Pancreas (tissue), 10 donors: ENCODE results near the gene CDK4. TPM values are rescaled to one million over a fixed set of nuclear protein-coding genes. Genes with fewer than 3 reads are reported as not detected.

Experiments
- ATAC-seq, 4 donors: fragments of 200-7000 bp; cut with Tn5 transposase; one replicate each; pipeline versions ENCODE4 v1.8.0 to v1.9.1; 2020; ENCODE audit warnings: mild to moderate bottlenecking in 4 of 4, moderate library complexity in 4 of 4
- DNase-seq, 6 donors: peaks; one replicate each; pipeline ENCODE4 v3.0.0-alpha.2; 2020
- FAIRE-seq: peaks from 2 replicates; lab custom pipeline; 2012; peaks lifted over from hg19 to GRCh38; lab: Jason Lieb, UNC
- H3K27ac ChIP-seq, 4 donors: fragments of 200-600 bp; sonication (generic); 1 replicate in 3 of 4; 2 replicates in 1 of 4; pipeline versions ENCODE4 v1.5.0 to v1.8.0; 2020
- H3K27me3 ChIP-seq, 4 donors: fragments of 200-600 bp; one replicate each; pipeline ENCODE4 v1.8.0; 2021
- H3K36me3 ChIP-seq, 3 donors: fragments of 200-600 bp; sonication (generic) in 1 of 3; one replicate each; pipeline versions ENCODE4 v1.5.0 to v1.8.0; 2020 to 2021
- H3K4me1 ChIP-seq, 3 donors: fragments of 200-600 bp; one replicate each; pipeline ENCODE4 v1.8.0; 2021
- H3K4me3 ChIP-seq, 4 donors: fragments of 200-600 bp; sonication (generic) in 2 of 4; one replicate each; pipeline versions ENCODE4 v1.5.0 to v1.8.0; 2020 to 2021
- H3K9me3 ChIP-seq, 4 donors: fragments of 200-600 bp; one replicate each; pipeline ENCODE4 v1.8.0; 2021
- CTCF ChIP-seq, 4 donors: fragments of 200-600 bp; sonication (generic) in 3 of 4; IDR thresholded peaks; one replicate each; pipeline versions ENCODE4 v1.5.0 to v1.8.0; 2021; ENCODE audit warnings: antibody characterized with exemption in 4 of 4
- WGBS, 2 donors: extraction: QIAGEN DNeasy Blood & Tissue Kit; methylation state at CpG; one replicate each; pipeline ENCODE4 v1.1.7; 2013; 5-methylcytosine and 5-hydroxymethylcytosine counted together
- intact Hi-C, 3 donors: fragments of 100-400 bp; cut with DNase I; formaldehyde crosslinking; loops; one replicate each; pipeline versions ENCODE4 v1.11.1 to v1.14.2; 2022
- polyA plus RNA-seq, 2 donors: library from polyadenylated mRNA; stranded (reverse); fragments of 200-250 nt; gene quantifications; one replicate each; pipeline ENCODE4 v1.2.3, GENCODE V29; 2013
- total RNA-seq, 6 donors: library from RNA; stranded (reverse); fragmentation: NEBNext Ultra II Directional in 4 of 6; extraction: Animal tissue kit (Norgen Biotek cat#: 25700) in 4 of 6; gene quantifications; one replicate each; pipeline versions ENCODE4 v1.2.1 to v1.2.4, GENCODE V29; 2021 to 2023
- donor health status: healthy with polysubstance abuse.
- donor health status: DM: no; HTN: no; CAD: no; lungs with moderate emphysema.
- donor health status: DM: no; HTN: no; CAD: no.
- donor health status: control.
- donor health status: control.
- donor health status: Bipolar disorder and iron deficiency.
- donor health status: DM: yes; HTN: yes; CAD: no.
- donor health status: DM: no; HTN: no; CAD: no.
- donor health status: DM: no; HTN: no; CAD: no.
- donor health status: DM: yes; HTN: yes; CAD: no.

The CDK4 gene
- total and polyA plus RNA-seq, 8 donors = 26.7 to 48.5 (median 40.3) TPM

DNA sequence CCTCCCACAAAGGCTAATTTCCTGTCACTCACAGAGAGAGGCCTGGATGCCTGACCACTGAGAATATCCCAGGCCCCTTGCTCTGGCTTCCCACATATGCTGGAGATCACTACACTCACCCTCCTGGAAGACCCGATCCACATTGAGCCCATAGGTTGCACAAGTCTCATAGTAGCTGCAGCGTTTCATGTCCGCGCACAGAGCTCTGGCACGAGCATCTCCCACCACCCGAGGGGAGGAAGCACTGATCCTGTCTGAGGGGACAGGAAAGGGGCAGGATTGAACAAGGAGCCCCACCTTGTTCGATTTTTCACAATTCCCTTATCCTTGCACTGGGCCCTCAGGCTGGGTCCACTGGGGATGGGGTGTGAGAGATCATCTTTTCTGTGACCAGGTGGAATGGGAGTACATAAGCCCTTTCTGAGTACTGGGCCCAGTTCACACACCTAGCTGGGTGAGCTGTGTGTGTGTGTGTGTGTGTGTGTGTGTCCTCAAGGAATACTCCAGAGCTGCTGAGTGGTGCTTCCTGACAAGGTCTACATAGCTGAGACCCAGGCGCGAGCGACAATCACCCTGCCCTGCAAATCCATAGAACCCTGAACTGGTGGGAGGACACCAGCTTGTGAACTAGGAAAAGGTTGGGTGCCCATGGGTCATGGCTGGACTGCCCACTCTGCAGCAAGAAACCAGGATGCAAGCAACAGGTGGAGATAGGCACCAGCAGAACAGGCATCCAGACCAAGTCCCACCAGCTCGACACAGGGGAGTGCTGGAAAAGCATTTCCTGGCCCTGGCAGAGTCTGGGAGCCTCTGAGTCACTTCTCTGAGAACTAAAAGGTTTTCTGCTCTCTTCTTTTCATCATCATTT lies 19.1 kb downstream of the CDK4 start:
- 73 to 84% methylated on average over 11 of the region's 11 CpGs for WGBS, 2 donors
- peaks cover 0 to 12% (median 0%) of the 10 kb centered on the region in 4 donors for H3K27me3 ChIP-seq
- no peaks in the 10 kb centered on the region for H3K36me3 ChIP-seq
- intact Hi-C loops = no loop called here
- ATAC-seq (no peak), DNase-seq (no peak), FAIRE-seq (no peak)
- no peak overlapping the region for H3K4me3 ChIP-seq
- H3K4me1 ChIP-seq = peaks cover 7 to 13% (median 12%) of the 10 kb centered on the region in 3 donors
- no peak overlapping the region for H3K27ac ChIP-seq
- H3K9me3 ChIP-seq = no peaks in the 10 kb centered on the region
- TF ChIP-seq CTCF (IDR thresholded peaks at IDR 0.05) = no peak

DNA sequence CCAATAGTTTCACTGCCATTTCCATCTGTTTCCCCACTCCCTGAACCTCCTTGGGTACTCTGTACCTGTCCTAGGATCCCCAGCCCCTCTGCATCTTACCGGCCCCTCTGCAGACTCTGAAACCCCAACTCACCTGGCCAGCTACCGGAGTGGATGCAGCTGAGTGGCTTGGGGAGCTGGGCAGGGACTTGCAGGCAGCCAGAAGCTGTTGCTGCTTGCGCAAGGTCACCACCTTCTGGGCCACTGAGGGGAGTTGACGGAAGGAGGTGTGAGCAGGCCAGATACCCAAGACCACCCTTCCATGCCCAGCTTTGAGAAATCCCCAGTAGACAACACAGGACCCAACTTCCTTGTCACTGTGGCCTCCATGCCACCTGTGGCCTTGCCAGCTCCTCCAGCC lies 19.8 kb downstream of the CDK4 start:
- no peak for FAIRE-seq
- DNase-seq = no peak
- 75 to 80% methylated on average over 4 of the region's 4 CpGs for WGBS, 2 donors
- no peak overlapping the region for H3K4me3 ChIP-seq
- no peak overlapping the region for H3K27ac ChIP-seq
- no peaks in the 10 kb centered on the region for H3K36me3 ChIP-seq
- no peak for ATAC-seq
- H3K9me3 ChIP-seq = no peaks in the 10 kb centered on the region
- intact Hi-C loops = no loop called here
- H3K4me1 ChIP-seq = peaks cover under 1 to 8% (median 6%) of the 10 kb centered on the region in 3 donors
- peaks cover 0 to 12% (median 0%) of the 10 kb centered on the region in 4 donors for H3K27me3 ChIP-seq
- TF ChIP-seq CTCF (IDR thresholded peaks at IDR 0.05) = no peak

DNA sequence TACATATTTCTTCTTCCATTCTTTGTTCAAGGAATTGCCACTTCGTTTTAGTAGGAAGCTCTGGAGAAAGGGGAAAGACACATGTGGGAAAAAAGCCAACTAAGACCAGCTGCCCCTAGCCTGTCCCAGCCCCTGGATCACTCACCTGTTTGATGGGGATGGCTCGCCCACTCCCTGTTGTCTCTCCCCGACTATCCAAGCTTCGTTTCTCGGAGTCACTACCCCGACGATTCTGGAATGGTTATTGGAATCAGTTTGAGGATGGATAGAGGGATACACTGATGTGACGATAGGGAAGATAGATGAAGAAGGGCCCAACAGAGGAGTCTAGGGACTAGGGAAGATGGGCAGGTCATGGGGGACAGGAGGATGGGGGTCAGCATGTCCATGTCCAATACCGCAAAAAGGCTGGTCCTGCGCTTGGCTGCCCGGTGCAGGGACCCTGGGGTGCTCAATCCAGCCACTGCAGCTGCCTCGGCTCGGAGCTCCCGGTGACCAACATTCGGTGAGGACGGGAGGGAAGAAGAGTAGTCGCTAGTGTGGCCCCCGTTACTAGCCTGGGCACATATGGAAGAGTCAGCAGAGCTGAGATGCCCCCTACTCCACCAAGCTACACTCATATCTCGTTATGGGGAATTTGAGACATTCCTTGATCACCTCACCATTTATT lies 20.6 kb downstream of the CDK4 start:
- WGBS, 2 donors = 70 to 75% methylated on average over 19 of the region's 19 CpGs
- Histone ChIP-seq H3K4me1 (peaks cover 0 to 5% (median 0%) of the 10 kb centered on the region in 3 donors), H3K36me3 (no peaks in the 10 kb centered on the region), H3K27ac (no peak overlapping the region), H3K9me3 (no peaks in the 10 kb centered on the region), H3K4me3 (no peak overlapping the region), H3K27me3 (peaks cover 0 to 6% (median 0%) of the 10 kb centered on the region in 4 donors)
- DNase-seq (no peak), ATAC-seq (no peak), FAIRE-seq (no peak)
- no peak for TF ChIP-seq CTCF (IDR thresholded peaks at IDR 0.05)
- intact Hi-C loops = no loop called here

DNA sequence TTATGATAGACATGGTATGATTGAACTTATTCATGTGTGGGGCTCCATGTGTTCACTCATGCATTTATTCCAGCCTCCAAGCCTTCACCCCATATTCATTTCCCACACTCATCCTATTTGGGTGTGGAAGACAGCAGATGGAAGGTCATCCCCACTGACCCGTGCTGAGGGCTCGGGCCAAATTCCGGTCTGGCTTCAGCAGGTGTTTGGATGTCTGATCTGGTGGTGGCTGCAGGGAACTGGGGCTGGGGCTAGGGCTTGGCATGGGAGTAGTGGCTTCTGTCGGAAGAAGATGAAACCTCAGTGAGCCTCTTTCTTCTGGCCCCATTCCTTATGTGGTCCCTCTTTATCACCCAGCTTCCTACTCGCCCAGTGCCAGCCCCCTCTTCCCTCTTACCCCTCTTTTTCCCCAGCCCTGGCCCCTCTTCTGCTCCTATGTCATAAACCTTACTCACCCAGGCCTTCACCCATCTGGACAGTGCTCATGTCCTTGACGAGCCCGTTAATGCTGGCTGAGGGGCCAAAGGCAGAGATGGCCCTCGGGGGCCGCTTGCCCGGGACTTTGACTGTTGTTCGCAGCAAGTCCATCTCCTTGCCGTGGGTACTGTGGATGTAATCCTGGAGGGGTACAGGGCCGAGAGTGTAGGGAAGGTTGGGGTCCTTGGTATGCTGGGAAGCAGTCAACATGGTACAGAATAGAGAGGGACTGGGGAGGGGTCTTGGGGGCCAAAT lies 21.6 kb downstream of the CDK4 start:
- H3K4me1 ChIP-seq = no peaks in the 10 kb centered on the region
- WGBS, 2 donors = 72 to 83% methylated on average over 13 of the region's 13 CpGs
- H3K27ac ChIP-seq = no peak overlapping the region
- no peak for FAIRE-seq
- no peak for TF ChIP-seq CTCF (IDR thresholded peaks at IDR 0.05)
- H3K9me3 ChIP-seq = no peaks in the 10 kb centered on the region
- peaks cover 0 to 4% (median 0%) of the 10 kb centered on the region in 4 donors for H3K27me3 ChIP-seq
- no peak overlapping the region for H3K4me3 ChIP-seq
- intact Hi-C loops = no loop called here
- DNase-seq = no peak
- no peak for ATAC-seq
- no peaks in the 10 kb centered on the region for H3K36me3 ChIP-seq
